HL-60 (cell line): ENCODE data around the gene SRPK2.

Experiments used
- DNase-seq, 2 experiments: peaks; one replicate each; pipeline ENCODE4 v3.0.0-alpha.2; 2010 to 2020; ENCODE audit warnings: low read depth in 1 of 2, low spot score in 1 of 2
- H3K27ac ChIP-seq: fragments of 250-450 bp; sonication (Bioruptor Pico); replicated peaks from 2 replicates; pipeline ENCODE4 v1.5.1; 2020; ENCODE audit warnings: mild to moderate bottlenecking, moderate library complexity
- H3K27me3 ChIP-seq: fragments of 250-450 bp; sonication (Bioruptor Pico); 2 replicates; pipeline ENCODE4 v1.5.1; 2021; ENCODE audit warnings: mild to moderate bottlenecking, moderate library complexity; ENCODE audit not compliant: insufficient read depth, poor library complexity, severe bottlenecking
- H3K4me3 ChIP-seq: replicated peaks from 2 replicates; pipeline ENCODE4 v1.5.1; 2011; ENCODE audit warnings: mild to moderate bottlenecking, control low read depth, low read length; ENCODE audit not compliant: insufficient read depth
- GABPA ChIP-seq: IDR thresholded peaks from 2 replicates; pipeline ENCODE4 v1.6.1; 2012; ENCODE audit warnings: low read depth
- POLR2AphosphoS5 ChIP-seq: IDR thresholded peaks from 2 replicates; pipeline ENCODE4 v1.6.1; 2012; ENCODE audit warnings: low read depth
- SPI1 ChIP-seq: IDR thresholded peaks from 2 replicates; pipeline ENCODE4 v1.6.1; 2012; ENCODE audit warnings: low read depth, mild to moderate bottlenecking, borderline replicate concordance
- TF ChIP-seq, protein P1 (sequence below): IDR thresholded peaks from one replicate; pipeline ENCODE4 v1.5.1; 2011; ENCODE audit warnings: low read length, control low read depth, inconsistent platforms; ENCODE audit not compliant: insufficient read depth
- TF ChIP-seq, protein P2 (sequence below): IDR thresholded peaks from 2 replicates; pipeline ENCODE4 v1.6.1; 2012; ENCODE audit warnings: low read depth; ENCODE audit not compliant: insufficient replicate concordance

SRPK2 gene

DNA sequence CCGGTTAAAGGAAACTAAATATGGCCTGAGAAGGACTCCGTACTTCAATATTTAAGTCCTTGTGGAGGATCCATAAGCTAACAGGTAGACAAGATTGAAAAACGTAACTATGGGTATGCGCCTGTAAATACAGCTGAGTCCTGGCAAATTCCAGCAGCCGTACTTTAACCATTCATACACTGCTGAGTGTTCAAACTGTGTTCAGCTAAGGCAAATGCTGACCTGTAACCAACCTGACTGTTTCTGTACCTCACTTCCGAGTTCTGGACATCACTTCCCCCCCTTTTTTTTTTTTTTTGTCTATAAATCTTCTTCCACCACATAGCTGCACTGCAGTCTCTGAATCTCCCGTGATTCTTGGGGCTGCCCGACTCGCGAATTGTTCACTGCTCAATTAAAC is 69.1 kb downstream of the SRPK2 start:
- DNase-seq = no peak
- no peak for TF ChIP-seq POLR2AphosphoS5
- TF ChIP-seq, protein P1, sequence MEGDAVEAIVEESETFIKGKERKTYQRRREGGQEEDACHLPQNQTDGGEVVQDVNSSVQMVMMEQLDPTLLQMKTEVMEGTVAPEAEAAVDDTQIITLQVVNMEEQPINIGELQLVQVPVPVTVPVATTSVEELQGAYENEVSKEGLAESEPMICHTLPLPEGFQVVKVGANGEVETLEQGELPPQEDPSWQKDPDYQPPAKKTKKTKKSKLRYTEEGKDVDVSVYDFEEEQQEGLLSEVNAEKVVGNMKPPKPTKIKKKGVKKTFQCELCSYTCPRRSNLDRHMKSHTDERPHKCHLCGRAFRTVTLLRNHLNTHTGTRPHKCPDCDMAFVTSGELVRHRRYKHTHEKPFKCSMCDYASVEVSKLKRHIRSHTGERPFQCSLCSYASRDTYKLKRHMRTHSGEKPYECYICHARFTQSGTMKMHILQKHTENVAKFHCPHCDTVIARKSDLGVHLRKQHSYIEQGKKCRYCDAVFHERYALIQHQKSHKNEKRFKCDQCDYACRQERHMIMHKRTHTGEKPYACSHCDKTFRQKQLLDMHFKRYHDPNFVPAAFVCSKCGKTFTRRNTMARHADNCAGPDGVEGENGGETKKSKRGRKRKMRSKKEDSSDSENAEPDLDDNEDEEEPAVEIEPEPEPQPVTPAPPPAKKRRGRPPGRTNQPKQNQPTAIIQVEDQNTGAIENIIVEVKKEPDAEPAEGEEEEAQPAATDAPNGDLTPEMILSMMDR = no peak
- no peak for TF ChIP-seq GABPA
- TF ChIP-seq, protein P2, sequence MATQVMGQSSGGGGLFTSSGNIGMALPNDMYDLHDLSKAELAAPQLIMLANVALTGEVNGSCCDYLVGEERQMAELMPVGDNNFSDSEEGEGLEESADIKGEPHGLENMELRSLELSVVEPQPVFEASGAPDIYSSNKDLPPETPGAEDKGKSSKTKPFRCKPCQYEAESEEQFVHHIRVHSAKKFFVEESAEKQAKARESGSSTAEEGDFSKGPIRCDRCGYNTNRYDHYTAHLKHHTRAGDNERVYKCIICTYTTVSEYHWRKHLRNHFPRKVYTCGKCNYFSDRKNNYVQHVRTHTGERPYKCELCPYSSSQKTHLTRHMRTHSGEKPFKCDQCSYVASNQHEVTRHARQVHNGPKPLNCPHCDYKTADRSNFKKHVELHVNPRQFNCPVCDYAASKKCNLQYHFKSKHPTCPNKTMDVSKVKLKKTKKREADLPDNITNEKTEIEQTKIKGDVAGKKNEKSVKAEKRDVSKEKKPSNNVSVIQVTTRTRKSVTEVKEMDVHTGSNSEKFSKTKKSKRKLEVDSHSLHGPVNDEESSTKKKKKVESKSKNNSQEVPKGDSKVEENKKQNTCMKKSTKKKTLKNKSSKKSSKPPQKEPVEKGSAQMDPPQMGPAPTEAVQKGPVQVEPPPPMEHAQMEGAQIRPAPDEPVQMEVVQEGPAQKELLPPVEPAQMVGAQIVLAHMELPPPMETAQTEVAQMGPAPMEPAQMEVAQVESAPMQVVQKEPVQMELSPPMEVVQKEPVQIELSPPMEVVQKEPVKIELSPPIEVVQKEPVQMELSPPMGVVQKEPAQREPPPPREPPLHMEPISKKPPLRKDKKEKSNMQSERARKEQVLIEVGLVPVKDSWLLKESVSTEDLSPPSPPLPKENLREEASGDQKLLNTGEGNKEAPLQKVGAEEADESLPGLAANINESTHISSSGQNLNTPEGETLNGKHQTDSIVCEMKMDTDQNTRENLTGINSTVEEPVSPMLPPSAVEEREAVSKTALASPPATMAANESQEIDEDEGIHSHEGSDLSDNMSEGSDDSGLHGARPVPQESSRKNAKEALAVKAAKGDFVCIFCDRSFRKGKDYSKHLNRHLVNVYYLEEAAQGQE = no peak
- no peak for TF ChIP-seq SPI1
- Histone ChIP-seq H3K4me3 (no peak overlapping the region), H3K27ac (no peak overlapping the region), H3K27me3 (no peaks in the 10 kb centered on the region)

DNA sequence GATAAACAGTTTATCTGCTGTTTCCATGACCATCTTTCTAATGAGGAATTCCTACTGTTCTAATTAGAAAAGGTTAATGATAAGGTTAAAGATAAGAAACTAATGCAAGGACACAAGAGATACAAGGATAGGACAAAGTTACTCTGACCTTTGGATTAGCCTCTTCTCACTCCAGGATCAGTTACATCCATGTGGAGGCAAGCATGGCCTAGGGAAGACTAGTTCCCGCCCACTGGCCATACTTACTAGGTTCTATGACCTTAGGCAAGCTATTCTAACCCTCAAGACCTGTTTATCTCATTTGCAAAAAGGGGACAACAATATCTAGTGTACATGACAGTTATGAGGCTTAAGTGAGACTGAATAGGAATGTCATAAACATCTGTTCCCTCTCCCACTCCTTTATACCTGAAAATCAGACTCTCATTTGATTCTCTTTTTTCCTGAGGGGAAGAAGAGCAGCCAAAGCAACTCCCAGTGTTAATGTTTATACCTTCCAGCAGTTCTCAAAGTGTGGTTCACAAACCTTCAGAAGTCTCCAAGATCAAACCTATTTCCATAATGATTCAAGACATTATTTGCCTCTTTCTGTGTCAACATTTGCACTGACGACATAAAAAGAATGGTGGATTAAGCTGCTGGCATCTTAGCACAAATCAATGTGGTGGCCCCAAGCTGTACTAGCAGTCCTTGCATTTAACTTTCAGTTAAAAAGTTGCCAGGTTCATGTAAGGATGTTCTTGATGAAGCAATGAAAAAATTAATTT is 72.0 kb downstream of the SRPK2 start:
- no peak for DNase-seq
- no peak overlapping the region for H3K4me3 ChIP-seq
- H3K27me3 ChIP-seq = no peaks in the 10 kb centered on the region
- TF ChIP-seq, protein P2 = no peak
- TF ChIP-seq GABPA (no peak), POLR2AphosphoS5 (no peak), SPI1 (no peak)
- TF ChIP-seq, protein P1 = no peak
- H3K27ac ChIP-seq = no peak overlapping the region

DNA sequence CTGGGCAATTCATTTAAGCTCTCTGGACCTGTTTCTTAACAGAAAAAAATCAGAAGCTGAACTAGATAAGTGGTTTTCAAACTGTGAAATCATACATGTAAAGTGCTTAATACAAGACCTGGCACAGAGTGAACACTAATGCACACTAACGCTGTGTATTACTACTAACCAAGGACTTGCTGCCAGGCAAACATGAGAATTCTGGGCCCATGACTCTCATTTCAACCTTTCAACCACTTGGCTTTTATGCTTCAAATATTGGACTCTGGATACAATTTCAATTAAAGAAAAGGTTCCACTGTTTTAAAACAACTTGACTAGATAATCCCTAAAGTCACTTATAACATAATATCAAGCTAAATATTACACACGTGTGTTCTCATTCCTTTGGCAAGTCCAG is 73.4 kb downstream of the SRPK2 start:
- Histone ChIP-seq H3K27ac (no peak overlapping the region), H3K27me3 (no peaks in the 10 kb centered on the region), H3K4me3 (no peak overlapping the region)
- TF ChIP-seq SPI1 (no peak), GABPA (no peak), POLR2AphosphoS5 (no peak)
- TF ChIP-seq, protein P1 = no peak
- TF ChIP-seq, protein P2 = no peak
- DNase-seq = no peak
